Measurements from ENCODE around the gene MAP2K2. TPM values are rescaled to one million over a fixed set of nuclear protein-coding genes. Genes with fewer than 3 reads are reported as not detected.
A peak's percentile ranks its signal among the peaks of the same experiment; 100 is the strongest.
"Not testable (repeated sequence)": the region's sequence is repeated elsewhere in the genome, so short reads cannot be mapped to it uniquely, and the experiment has no call there.

The MAP2K2 gene
- total RNA-seq, result 116 and 178 TPM in 2 replicates

GRCh38 chr19:4123615-4124568 lies at the start of gene MAP2K2:
MAP2K2 (minus strand) TSS chr19:4124122; CDS start chr19:4123875, 247 bp downstream.
- Histone ChIP-seq H3K4me3 (ENCODE audit: low read depth, low read length) (peak within 1 kb of the TSS; percentile 97), H3K36me3 (ENCODE audit: control insufficient read depth, insufficient read depth, low read length) (peaks cover 3% of the 10 kb centered on the region), H3K27me3 (ENCODE audit: control insufficient read depth, insufficient read depth, low read length) (no peaks in the 10 kb centered on the region)
- DNase-seq (ENCODE audit: low read depth) (peak; percentile 72), FAIRE-seq (no peak)
- TF ChIP-seq, protein P1, sequence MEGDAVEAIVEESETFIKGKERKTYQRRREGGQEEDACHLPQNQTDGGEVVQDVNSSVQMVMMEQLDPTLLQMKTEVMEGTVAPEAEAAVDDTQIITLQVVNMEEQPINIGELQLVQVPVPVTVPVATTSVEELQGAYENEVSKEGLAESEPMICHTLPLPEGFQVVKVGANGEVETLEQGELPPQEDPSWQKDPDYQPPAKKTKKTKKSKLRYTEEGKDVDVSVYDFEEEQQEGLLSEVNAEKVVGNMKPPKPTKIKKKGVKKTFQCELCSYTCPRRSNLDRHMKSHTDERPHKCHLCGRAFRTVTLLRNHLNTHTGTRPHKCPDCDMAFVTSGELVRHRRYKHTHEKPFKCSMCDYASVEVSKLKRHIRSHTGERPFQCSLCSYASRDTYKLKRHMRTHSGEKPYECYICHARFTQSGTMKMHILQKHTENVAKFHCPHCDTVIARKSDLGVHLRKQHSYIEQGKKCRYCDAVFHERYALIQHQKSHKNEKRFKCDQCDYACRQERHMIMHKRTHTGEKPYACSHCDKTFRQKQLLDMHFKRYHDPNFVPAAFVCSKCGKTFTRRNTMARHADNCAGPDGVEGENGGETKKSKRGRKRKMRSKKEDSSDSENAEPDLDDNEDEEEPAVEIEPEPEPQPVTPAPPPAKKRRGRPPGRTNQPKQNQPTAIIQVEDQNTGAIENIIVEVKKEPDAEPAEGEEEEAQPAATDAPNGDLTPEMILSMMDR (IDR thresholded peaks at IDR 0.05; ENCODE audit: insufficient read depth, low read length, severe bottlenecking), result peak; percentile 10

DNA sequence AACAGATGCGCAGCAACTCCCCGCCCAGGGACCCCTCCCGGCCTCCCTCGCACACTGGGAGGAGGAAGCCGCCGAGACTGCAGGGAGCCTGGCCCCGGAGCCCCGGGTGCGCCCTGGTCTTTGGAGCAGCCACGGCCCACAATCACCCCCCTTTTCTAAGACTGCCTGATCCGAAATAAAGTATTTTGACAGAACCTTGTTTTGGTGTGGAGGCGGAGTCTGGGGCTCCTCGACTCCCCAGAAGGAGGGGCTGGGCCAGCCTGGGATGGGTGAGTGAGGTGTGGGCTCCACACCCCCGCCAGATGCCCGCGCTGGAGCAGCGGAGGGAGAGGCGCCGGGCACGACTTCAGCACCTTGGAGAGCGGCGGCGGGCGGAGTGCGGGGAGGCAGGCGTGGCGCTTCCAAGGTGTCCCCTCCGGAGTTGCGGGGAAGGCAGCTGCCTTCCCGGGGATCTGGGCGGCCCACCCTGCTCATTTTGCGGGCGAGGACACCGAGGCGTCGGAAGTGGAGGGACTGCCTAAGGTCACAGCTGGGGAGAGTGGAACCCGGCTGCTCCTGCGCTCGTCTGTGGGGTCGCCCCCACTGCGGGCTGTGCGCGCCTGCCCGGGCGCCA lies 49.0 kb upstream of the MAP2K2 start:
- peaks cover 5% of the 10 kb centered on the region for H3K36me3 ChIP-seq (ENCODE audit: control insufficient read depth, insufficient read depth, low read length)
- TF ChIP-seq, protein P1 (IDR thresholded peaks at IDR 0.05; ENCODE audit: insufficient read depth, low read length, severe bottlenecking), result no peak
- no peak for DNase-seq (ENCODE audit: low read depth)
- H3K27me3 ChIP-seq (ENCODE audit: control insufficient read depth, insufficient read depth, low read length), result no peaks in the 10 kb centered on the region
- no peak for FAIRE-seq
- H3K4me3 ChIP-seq (ENCODE audit: low read depth, low read length), result no peak overlapping the region

GRCh38 chr19:4171676-4172075 lies 47.8 kb upstream of the MAP2K2 start:
- no peak for FAIRE-seq
- TF ChIP-seq, protein P1 (IDR thresholded peaks at IDR 0.05; ENCODE audit: insufficient read depth, low read length, severe bottlenecking), result no peak

GRCh38 chr19:4164262-4164661 lies 40.3 kb upstream of the MAP2K2 start:
- TF ChIP-seq, protein P1 (IDR thresholded peaks at IDR 0.05; ENCODE audit: insufficient read depth, low read length, severe bottlenecking), result no peak
- no peaks in the 10 kb centered on the region for H3K36me3 ChIP-seq (ENCODE audit: control insufficient read depth, insufficient read depth, low read length)
- no peak overlapping the region for H3K4me3 ChIP-seq (ENCODE audit: low read depth, low read length)
- H3K27me3 ChIP-seq (ENCODE audit: control insufficient read depth, insufficient read depth, low read length), result no peaks in the 10 kb centered on the region
- FAIRE-seq, result no peak
- no peak for DNase-seq (ENCODE audit: low read depth)

More at GRCh38 chr19:4171676-4172075, 47.8 kb upstream of the MAP2K2 start:
- no peak overlapping the region for H3K4me3 ChIP-seq (ENCODE audit: low read depth, low read length)
- DNase-seq (ENCODE audit: low read depth), result no peak
- H3K36me3 ChIP-seq (ENCODE audit: control insufficient read depth, insufficient read depth, low read length), result peaks cover 3% of the 10 kb centered on the region
- no peaks in the 10 kb centered on the region for H3K27me3 ChIP-seq (ENCODE audit: control insufficient read depth, insufficient read depth, low read length)

DNA sequence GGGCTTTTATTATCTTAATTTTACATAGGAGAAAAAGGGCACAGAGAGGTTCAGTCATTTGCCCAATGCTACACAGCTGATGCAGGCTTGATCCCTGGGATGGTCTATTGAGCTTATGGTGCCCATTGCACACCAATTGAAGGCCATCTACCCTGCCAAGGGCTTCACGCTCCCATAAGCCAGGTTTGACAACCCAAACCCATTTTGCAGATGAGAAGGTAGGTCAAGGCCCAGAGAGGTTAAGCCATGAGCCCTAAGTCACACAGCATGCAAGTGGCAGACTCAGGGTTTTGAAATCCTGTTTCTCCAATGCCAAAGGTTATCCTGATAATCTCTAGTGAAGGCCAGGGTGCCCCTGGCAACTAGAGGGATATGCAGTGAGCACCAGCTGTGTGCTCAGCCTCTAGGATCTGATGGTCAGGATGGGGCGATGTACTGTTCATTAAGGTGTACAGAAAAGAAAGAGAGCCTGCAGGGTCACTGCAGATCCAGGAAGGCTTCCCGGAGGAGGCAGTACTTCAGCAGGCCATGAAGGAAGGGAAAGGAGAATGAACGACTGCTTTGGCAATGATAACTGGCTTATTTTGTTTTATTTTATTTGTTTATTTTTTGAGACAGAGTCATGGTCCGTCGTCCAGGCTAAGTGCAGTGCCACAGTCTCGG lies 37.6 kb upstream of the MAP2K2 start:
- no peak for DNase-seq (ENCODE audit: low read depth)
- TF ChIP-seq, protein P1 (IDR thresholded peaks at IDR 0.05; ENCODE audit: insufficient read depth, low read length, severe bottlenecking), result no peak
- FAIRE-seq, result no peak
- no peaks in the 10 kb centered on the region for H3K27me3 ChIP-seq (ENCODE audit: control insufficient read depth, insufficient read depth, low read length)
- H3K36me3 ChIP-seq (ENCODE audit: control insufficient read depth, insufficient read depth, low read length), result no peaks in the 10 kb centered on the region
- no peak overlapping the region for H3K4me3 ChIP-seq (ENCODE audit: low read depth, low read length)

GRCh38 chr19:4157971-4158370 lies 34.0 kb upstream of the MAP2K2 start:
- H3K27me3 ChIP-seq (ENCODE audit: control insufficient read depth, insufficient read depth, low read length); H3K36me3 ChIP-seq (ENCODE audit: control insufficient read depth, insufficient read depth, low read length); DNase-seq (ENCODE audit: low read depth); FAIRE-seq; H3K4me3 ChIP-seq (ENCODE audit: low read depth, low read length): not testable (repeated sequence)

All from bronchial epithelial cell (primary cell).